Renal pelvis (tissue), 3 donors: ENCODE results near the gene WDR20. TPM values are rescaled to one million over a fixed set of nuclear protein-coding genes. Genes with fewer than 3 reads are reported as not detected.

ENCODE experiments used
- polyA plus RNA-seq, 3 donors: library from polyadenylated mRNA; unstranded; fragments of 120-200 nt; gene quantifications; one replicate each; pipeline ENCODE4 v1.2.1, GENCODE V29; 2013; ENCODE audit not compliant: insufficient read length in 3 of 3

The WDR20 gene
- polyA plus RNA-seq, 3 donors, result 27.8 to 35.1 (median 33.4) TPM

Other genes starting within 250 kb of the WDR20 start
- gene DYNC1H1, start 175.3 kb upstream of the WDR20 start, polyA plus RNA-seq, result 100 to 1,000 TPM; 318 to 347 (median 347) TPM
- gene HSP90AA1, start 52.9 kb upstream of the WDR20 start, polyA plus RNA-seq, result 100 to 1,000 TPM; 572 to 781 (median 778) TPM
- gene MOK, start 165.3 kb downstream of the WDR20 start, polyA plus RNA-seq, result 10 to 100 TPM; 27.8 to 42.0 (median 36.1) TPM
- 10 to 100 TPM; 13.7 to 22.3 (median 21.3) TPM for gene ZNF839, start 179.8 kb downstream of the WDR20 start, polyA plus RNA-seq
- 10 to 100 TPM; 34.1 to 36.0 (median 34.6) TPM for gene CINP, start 223.0 kb downstream of the WDR20 start, polyA plus RNA-seq
- 10 to 100 TPM; 18.4 to 20.9 (median 18.5) TPM for gene TECPR2, start 223.0 kb downstream of the WDR20 start, polyA plus RNA-seq